Measurements from ENCODE around the gene ACBD6.
"Not testable (repeated sequence)": the region's sequence is repeated elsewhere in the genome, so short reads cannot be mapped to it uniquely, and the experiment has no call there.

Gene ACBD6

DNA sequence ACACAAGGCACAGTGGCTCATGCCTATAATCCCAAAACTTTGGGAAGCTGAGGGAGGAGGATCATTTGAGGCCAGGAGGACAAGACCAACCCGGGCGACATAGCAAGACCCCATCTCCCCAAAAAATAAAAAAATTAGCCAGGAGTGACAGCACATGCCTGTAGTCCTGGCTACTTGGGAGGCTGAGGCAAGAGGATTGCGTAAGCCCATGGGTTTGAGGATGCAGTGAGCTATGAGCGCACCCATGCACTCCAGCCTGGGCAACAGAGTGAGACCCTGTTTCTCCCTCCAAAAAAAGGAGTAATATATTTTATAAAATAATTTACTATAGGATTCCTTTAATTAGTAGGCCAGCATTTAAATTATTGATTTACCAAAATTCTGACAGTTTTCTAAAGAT lies 89.8 kb downstream of the ACBD6 start:
- DNase-seq: no peak

DNA sequence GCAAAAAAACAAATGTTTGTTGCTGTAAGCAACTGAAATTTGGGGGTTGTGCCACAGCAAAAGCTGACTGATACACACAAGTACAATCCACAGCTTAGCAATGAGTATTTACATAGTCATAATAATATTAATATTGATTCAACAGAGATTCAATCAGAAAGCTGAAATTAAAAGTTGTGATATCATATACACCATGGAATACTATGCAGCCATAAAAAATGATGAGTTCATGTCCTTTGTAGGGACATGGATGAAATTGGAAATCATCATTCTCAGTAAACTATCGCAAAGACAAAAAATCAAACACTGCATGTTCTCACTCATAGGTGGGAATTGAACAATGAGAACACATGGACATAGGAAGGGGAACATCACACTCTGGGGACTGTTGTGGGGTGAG lies 94.2 kb downstream of the ACBD6 start:
- not testable (repeated sequence) for DNase-seq

DNA sequence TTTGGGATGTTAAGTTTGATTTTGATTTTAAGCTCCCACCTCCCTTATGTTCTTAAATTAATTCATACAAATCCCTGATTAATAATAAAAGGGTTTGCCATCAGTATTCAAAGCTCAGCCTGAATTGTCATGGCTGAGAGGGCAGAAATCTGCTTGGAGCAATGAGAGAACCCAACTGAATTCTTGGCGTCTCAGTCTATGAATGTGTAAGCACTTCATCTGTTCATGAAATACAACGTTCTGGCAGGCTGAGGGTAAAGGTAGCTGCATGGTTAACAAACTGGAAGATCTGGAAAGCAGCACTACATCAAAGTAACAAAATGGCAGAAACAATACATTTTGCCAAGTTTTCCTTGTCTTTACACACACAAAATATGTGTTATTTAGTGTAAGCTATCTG lies 95.3 kb downstream of the ACBD6 start:
- DNase-seq: no peak

DNA sequence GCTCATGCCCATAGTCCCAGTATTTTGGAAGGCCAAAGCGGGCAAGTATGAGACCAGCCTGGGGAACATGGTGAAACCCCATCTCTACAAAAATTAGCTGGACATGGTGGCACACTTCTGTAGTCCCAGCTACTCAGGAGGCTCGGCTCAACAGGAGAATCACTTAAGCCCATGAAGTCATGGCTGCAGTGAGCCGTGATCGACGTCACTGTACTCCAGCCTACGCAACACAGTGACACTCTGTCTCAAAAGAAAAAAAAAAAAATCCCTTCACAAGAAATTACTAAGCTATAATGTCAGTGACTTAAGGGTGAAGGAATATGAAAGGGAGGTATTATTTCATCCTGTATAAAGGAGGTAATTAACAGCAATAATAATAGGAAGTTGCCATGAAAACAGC lies 99.8 kb downstream of the ACBD6 start:
- no peak for DNase-seq

DNA sequence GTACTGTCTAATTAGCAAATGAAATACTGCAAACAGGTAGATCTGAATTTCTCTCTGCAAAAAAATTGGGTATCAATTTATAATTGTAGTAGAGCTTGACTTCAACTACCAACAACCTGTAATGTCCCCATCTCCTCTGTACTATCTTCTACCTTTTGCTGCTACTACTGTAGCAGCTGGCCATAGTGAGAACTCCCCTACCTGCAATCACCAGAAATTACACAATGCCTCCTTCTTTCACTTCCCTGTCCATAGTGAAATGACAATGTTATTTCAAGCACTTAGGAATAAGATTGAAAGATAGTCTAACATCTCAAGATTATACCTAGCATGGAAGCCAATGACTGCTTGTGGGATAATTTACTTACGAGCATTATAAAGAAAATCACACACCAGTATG lies 100.4 kb downstream of the ACBD6 start:
- DNase-seq: no peak

DNA sequence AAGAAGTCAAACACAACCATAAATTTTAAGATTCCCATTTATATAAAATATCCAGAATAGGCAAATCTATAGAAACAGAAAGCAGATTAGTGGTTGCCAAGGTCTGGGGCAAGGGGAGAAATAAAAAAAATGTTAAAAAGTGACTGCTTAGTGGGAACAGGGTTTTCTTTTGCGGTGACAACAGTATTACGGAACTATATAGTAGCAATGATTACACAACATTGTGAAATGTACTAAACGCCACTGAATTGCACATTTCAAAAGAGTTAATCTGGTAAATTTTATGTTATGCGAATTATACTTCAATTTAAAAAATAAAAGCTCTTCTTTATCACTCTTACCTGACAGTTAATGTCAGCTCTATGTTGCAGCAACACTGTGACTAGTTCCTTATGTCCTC lies 105.2 kb downstream of the ACBD6 start:
- DNase-seq: no peak

DNA sequence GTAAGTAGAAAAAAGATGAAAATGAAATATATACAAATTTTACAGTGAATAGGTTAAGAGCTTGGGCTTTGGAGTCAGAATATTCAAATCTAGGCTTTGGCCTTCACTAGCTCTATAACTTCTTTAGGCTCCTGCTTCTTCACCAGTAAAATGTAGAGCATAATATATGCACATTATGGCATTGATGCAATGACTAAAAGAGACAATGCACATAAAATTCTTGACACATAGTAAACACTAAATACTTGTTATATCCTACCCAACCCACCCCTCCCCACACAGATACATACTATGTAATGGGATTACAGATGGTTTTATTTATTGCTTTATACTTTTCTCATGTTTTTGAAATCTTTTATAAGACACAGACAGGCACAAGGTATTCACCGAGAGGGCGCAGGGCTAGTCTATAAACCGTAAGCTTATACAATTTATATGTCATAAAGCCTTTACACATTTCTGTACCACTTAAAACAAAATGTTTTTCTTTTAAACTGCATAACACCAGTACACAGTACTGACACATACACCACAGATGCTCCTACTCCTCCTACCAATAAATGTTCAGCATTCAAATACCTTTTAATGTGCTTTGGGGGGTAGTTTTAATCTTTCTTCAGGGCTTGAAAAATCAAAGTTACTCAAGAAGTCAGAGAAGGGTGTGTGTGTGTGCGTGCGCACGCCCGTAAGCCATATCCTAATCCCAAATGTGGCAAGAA lies 109.8 kb downstream of the ACBD6 start:
- no peak for DNase-seq

DNA sequence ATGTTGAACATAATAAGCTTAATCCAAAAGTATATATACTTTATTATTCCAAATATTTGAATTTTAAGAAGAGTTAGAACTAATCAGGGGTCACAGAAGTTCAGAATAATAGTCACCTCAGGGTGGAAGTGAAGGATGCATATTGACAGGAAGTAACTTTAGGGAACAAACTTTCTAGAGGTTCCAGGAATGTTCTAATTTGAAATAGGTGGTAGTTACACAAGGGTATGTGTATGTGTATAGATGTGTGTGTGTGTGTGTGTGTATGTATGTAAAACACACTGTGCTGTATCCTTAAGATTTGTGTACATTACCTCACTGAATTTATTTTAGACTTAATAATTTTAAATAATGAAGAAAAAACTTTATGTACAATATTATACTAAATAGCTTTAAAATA lies 110.4 kb downstream of the ACBD6 start:
- DNase-seq: no peak

DNA sequence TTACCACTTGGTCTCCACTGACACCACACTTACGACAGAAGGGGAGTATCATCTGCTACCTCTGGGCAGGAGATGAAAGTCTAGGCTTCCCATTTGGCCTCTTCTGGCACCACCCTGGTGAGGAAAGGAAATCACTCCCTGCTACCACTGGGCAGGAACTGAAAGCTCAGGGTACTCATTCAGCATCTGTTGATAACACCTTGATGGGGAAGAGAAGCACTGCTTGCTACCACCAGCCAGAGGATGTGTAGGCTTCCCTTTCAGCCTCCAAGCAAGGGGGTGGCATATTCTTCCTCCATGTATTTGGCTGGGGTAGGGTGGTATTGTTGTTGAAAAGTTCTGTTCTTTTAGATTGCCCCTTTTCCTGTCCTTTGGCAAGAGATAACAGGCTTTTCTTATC lies 115.0 kb downstream of the ACBD6 start:
- DNase-seq: no peak

DNA sequence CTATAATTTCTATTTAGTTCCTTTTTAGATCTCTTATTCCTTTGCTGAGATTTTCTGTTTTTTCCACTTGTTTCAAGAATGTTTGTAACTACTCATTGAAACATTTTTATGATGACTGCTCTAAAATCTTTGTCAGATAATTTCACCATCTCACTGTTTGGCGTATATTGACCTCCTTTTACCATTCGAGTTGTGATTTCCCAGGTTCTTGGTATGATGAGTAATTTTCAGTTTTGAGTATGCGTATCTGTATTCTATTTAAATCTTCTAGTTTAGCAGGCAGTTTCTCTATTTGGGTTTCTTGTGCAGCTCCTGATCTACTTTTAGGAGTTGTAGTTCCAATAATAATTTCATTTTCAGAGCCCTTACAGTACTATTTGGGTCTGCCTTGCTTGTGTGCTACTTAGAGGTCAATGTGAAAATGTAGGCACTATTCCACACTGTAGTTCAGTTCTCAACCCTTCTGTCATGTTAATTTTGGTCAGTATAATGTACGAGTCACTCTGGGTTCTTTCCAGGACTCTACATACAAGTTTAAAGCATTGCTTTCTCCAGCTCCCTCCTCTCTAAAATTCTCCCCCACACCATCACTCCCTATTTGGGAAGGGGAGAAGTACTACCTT lies 115.5 kb downstream of the ACBD6 start:
- DNase-seq: no peak

DNA sequence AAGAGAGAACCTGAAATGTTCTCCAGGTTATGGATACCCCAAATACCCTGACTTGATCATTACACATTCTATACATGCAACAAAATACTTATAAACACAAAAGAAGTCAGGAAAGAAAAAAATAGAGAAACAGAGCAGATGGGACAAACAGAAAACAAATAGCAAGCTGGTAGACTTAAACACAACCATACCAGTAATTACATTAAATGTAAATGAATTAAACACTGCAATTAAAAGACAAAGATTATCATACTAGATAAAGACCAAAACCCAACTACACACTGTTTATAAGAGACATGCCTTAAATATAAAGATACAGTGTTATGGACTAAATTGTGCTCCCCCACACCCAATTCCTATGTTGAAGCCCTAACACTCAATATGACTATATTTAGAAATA lies 117.2 kb downstream of the ACBD6 start:
- DNase-seq: no peak

DNA sequence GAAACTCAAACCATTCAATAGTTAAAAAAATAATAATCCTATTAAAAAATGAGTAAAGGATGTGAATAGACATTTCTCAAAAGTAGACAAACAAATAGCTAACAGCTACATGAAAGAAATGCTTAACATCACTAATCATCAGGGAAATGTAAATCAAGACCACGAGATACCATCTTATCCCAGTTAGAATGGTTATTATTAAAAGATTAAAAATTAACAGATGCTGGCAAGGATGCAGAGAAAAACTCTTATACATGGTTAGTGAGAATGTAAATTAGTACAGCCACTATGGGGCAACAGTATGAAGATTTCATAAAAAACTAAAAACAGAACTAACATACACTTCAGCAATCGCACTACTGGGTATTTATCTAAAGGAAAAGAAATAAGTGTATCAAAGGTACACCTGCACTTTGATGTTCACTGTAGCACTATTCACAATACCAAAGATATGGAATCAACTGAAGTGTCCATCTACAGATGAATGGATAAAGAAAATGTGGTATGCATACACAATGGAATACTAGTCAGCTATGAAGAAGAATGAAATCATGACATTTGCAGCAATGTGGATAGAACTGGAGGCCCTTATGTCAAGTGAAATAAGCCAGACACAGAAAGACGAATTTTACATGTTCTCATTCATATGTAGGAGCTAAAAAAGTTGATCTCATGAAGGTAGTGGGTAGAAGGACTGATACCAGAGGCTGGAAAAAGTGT lies 117.9 kb downstream of the ACBD6 start:
- DNase-seq: no peak

DNA sequence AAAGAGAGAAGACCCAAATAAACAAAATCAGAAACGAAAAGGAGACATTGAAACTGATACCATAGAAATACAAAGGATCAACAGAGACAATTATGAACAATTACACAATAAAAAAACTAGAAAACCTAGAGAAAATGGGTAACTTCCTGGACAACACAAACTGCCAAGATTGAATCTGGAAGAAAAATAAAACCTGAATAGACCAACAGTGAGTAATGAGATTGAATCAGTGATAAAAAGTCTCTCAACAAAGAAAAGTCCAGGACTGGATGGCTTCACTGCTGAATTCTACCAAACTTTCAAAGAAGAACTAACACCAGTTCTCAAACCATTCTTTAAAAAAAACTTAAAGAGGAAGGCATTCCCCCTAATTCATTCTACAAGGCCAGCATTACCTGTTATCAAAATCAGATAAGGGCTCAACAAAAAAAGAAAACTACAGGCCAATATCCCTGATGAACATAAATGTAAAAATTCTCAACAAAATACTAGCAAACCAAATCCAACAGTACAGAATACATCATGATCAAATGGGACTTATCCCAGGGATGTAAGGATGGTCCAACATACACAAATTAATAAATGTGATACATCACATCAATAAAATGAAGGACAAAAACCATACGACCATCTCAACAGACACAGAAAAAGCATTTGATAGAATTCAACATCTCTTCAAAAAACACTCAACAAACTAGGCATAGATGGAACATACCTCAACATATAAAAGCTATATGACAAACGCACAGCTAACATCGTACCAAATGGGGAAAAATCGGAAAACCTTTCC lies 119.9 kb downstream of the ACBD6 start:
- no peak for DNase-seq

DNA sequence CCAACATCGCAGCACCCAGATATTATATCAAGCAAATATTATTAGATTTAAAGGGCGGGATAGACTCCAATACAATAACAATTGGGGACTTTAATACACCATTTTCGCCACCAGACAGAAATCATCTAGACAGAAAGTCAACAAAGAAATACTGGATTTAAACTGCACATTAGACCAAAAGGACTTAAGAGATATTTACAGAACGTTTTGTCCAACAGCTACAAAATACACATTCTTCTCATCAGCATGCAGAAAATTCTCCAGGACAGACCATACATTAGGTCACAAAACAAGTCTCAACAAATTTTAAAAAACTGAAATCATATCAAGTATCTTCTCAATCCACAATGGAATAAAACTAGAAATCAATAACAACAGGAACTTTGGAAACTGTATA lies 121.2 kb downstream of the ACBD6 start:
- DNase-seq: no peak

DNA sequence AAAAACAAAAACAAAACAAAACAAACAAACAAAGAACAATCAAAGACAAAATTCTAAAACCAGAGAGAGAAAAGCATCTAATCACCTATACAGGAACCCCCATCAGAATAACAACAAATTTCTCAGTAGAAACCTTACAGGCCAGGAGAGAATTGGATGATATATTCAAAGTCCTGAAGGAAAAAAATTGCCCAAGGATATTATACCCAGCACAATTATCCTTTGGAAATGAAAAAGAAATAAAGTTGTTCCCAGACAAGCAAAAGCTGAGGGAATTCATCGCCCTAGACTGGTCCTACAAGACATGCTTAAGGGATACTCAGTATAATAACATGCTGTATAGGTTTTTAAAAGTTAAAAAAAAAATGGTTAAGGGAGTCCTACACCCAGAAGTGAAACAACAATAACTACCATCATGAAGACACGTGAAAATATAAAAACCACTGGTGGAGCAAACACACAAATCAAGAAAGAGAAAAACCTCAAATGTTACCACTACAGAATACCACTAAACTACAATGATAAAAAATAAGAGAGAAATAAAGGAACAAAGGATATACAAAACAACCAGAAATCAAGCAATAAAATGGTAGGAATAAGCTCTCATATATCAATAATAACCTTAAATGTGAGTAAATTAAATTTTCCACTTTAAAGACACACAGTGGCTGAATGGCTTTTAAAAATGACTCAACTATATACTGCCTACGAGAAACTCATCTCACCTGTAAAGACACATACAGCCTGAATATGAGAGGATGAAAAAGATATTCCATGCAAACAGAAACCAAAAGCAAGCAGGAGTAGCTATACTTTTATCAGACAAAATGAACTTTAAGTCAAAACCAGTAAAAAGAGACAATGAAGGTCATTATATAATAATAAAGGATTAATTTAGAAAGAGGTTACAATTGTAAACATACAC lies 121.9 kb downstream of the ACBD6 start:
- DNase-seq: no peak

DNA sequence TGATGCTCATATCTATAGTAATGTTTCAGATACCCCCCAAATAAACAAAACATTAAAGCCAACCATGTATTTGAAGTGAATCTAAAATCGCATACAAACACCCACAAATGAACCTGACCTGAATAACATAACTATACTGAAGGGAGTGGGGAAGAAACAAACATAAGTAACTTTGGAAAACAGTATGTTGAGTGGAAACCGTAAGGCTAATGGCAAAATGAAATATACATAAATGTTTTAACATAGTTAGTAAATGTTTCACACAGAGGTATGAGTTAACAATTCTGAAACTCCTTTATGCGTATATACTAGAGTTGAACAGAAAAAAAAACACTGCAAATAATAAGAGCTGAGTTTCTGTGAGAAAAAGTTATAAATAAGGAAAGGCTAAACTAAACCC lies 125.6 kb downstream of the ACBD6 start:
- no peak for DNase-seq

DNA sequence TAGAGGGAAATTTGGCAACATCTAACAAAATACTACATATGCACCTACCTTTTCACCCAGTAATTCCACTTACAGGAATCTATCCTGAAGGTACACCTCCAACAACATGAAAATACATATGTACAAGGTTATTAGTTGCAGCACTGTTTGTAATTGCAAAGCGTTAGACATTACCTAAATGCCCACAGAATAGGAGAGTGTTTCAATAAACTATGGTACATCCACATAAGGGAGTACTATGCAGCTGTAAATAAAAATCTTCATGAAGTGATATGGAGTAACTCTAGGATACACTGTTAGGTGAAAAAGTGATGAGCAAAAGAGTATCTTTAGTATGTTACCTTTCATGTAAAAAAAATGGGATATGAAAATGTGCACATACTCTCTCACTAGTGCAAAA lies 126.1 kb downstream of the ACBD6 start:
- DNase-seq: no peak

DNA sequence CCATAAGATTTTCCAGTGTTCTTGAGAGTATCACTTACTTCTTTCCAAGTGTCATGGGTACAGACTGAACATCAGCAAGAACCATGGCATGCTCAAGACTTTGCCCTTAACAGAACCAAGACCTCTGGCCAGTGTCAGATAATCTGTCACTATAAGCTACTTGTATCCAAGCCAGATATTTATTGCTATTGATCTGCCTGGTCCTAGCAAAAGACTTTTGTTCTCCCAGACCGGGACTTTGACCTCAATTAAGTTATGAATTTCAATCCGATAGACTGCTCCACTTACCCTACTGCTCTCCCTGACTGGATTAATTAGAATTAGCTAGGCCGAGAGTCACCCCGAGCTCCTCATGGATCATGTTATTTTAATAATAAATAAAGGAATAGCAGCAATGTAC lies 129.6 kb downstream of the ACBD6 start:
- no peak for DNase-seq

DNA sequence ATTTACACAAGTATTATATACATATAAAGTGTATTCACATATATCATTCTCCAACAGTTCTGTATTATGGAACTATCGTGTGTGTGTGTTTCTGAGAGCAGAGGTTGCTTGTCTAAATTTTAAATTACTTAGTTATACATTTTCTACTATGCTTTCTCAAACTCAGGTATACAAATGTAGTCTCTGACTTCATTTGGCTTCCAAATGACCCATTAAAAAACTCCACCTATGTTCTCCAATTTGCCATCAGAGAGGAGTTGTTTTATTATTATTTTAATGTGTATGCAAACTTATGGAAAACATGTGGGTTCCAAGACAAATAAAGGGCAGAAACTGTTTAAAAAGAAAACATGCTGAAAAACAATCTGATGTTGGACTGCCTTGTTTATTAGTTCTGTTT lies 131.8 kb downstream of the ACBD6 start:
- DNase-seq: no peak

DNA sequence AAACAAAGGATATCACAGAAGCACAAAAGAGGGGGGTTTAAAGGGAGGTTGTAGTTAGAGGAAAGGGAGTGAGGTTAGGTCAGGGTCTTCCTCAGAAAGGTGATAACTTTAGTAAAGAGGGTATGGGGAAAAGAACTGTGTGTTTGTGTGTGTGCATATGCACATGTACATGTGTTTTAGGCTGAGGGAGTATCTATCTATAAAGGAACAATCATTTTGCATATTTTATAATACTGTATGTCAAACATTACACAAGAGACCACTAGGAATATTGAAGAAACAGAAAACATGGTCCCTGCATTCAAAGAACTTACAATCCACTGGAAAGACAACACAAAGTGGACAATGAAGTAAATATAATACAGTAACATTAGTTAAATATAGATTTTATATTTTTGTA lies 132.2 kb downstream of the ACBD6 start:
- no peak for DNase-seq

DNA sequence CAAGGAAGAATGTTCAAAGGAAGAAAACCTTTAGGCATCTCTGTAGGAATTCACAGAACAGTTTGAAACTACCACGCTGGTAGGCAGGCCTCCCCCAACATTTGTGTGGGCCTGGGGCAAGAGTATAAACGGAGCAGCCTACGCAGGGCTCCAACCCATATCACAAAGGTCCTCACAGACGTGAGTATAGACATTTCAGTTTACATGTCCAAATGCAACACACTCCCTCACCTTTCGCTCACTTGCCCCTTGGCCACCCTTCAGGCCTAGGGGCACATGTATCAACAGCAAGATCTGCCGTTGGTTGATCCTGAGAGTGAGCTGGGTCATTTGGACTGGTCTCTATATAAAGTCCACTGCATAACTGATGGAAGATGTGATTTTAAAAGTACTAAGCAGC lies 133.3 kb downstream of the ACBD6 start:
- no peak for DNase-seq

DNA sequence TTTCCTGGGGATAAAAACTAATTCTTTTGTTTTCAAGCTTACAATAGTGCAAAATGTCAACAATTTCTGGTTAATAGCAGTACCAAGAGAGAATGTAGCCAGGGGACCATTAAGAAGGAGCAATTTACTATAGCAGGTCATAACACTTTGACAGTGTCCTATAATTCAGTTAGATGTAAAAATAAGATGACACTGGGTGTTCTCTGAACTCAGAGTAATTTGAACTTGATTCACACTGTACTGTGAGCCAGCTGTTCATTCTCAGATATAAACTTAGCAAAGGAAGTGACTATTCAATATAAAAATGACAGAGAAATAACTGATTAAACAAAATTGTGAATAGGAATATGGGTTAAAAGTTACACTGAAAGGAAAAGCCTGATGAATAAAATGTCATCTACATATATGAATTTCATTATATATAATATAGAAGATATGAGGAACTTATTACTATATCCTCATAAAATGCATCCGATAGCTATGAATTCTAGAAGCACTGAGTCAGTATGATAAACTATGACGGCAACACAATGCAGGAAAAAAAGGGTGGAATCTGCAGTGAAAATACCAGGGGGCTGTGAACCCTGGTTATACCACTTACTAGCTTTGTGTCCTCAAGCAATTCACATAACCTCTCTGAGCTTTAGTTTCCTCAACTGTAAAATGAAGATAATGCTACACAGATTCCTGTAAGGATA lies 135.9 kb downstream of the ACBD6 start:
- DNase-seq: no peak

Data from NCI-H187 treated with DMSO at 0.1 percent for 48 hours (cell line).